ENCODE measurements around the gene MRO. TPM values are rescaled to one million over a fixed set of nuclear protein-coding genes. Genes with fewer than 3 reads are reported as not detected.
"Not testable (repeated sequence)": the region's sequence is repeated elsewhere in the genome, so short reads cannot be mapped to it uniquely, and the experiment has no call there.

The MRO gene
- polyA plus RNA-seq, 1 of the 3 experiments (the other 2 are of a cell fraction): not detected

DNA sequence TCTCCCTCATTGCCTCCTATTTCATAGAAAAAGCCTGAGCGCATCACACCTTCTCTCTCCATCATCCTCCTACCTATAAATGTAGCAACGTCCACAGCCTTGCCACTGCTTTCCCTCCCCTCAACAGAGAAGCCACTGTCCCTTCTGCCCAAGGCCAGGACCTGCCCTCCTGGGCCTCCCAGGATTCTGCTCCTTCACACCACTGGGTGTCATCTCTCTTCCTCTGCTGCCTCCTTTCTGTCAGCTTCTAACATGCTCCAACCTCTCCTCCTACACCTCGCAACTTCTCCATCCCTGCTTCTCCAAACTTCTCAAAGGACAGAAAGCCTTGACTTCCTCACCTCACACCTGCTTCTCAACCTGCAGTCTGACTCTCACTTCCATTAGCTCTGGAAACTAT lies 37.9 kb upstream of the MRO start (continued):
- TF ChIP-seq REST (IDR thresholded peaks at IDR 0.05; ENCODE audit: low read depth, low read length): no peak
- no peak for TF ChIP-seq EZH2phosphoT487 (IDR thresholded peaks at IDR 0.05; ENCODE audit: borderline replicate concordance, low read depth)
- TF ChIP-seq SIN3A (IDR thresholded peaks at IDR 0.05; ENCODE audit: borderline replicate concordance, low read depth, low read length): no peak
- no peak for TF ChIP-seq POLR2AphosphoS5 (IDR thresholded peaks at IDR 0.05; ENCODE audit: low read depth, low read length)
- TF ChIP-seq USF2 (IDR thresholded peaks at IDR 0.05; ENCODE audit: borderline replicate concordance, low read depth, low read length): no peak
- TF ChIP-seq IRF3 (IDR thresholded peaks at IDR 0.05; ENCODE audit: low read depth, low read length): no peak
- no peak for TF ChIP-seq ZBTB33 (IDR thresholded peaks at IDR 0.05; ENCODE audit: borderline replicate concordance, low read depth)
- TF ChIP-seq NRF1 (IDR thresholded peaks at IDR 0.05; ENCODE audit: low read depth, low read length): no peak
- TF ChIP-seq NFIC (IDR thresholded peaks at IDR 0.05; ENCODE audit: borderline replicate concordance): no peak
- TF ChIP-seq FOSL2 (IDR thresholded peaks at IDR 0.05; ENCODE audit: borderline replicate concordance, low read depth): no peak

DNA sequence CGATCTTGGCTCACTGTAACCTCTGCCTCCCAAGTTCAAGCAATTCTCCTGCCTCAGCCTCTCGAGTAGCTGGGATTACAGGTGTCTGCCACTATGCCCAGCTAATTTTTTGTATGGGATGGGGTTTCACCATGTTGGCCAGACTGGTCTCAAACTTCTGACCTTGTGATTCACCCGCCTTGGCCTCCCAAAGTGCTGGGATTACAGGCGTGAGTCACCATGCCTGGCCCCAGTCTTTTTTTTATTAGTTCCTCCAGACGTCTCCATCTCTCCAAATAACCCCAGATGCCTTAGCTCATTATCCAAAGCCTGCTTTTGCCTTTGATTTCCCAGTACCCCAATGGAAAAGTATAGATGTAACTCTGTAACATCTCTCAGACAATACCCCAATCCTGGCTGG lies 37.4 kb upstream of the MRO start:
- CTCF ChIA-PET; H4K20me1 ChIP-seq (ENCODE audit: insufficient read depth); H3K9me2 ChIP-seq; H3F3A ChIP-seq (replicated peaks; ENCODE audit: insufficient read depth); H3K4me1 ChIP-seq (ENCODE audit: control insufficient read depth in 1 of 2, insufficient read depth in 2 of 2, low read depth in 1 of 2, low read length in 1 of 2); H3K27ac ChIP-seq (ENCODE audit: low read depth in 2 of 2, low read length in 1 of 2); H3K4me2 ChIP-seq; H3K9ac ChIP-seq; H3K27me3 ChIP-seq (ENCODE audit: insufficient read depth); H3K4me3 ChIP-seq (ENCODE audit: low read depth in 2 of 2, low read length in 1 of 2); H3K9me3 ChIP-seq; H2AFZ ChIP-seq (ENCODE audit: low read depth); H3K79me2 ChIP-seq (ENCODE audit: insufficient read depth); POLR2A ChIA-PET; DNase-seq; H3K36me3 ChIP-seq (replicated peaks in 1 of 2; ENCODE audit: control insufficient read depth in 1 of 2, insufficient read depth in 2 of 2, low read length in 1 of 2): not testable (repeated sequence)
- 42% methylated on average over 5 of the region's 5 CpGs for WGBS (ENCODE audit: low lambda C conversion rate)
- peak; percentile 25; the same call in 1 of the 2 replicates for TF ChIP-seq JUND (IDR thresholded peaks at IDR 0.05)
- TF ChIP-seq RXRA (IDR thresholded peaks at IDR 0.05; ENCODE audit: borderline replicate concordance, low read depth): peak; percentile 69; the same call in 1 of the 2 replicates
- peak; percentile 47; the same call in 1 of the 2 replicates for TF ChIP-seq FOSL2 (IDR thresholded peaks at IDR 0.05; ENCODE audit: borderline replicate concordance, low read depth)
- TF ChIP-seq TCF12 (IDR thresholded peaks at IDR 0.05): peak; percentile 27; the same call in 1 of the 2 replicates

Data from SK-N-SH (cell line).